HCT116 (cell line): Measurements from ENCODE around the gene C16orf95. TPM values are rescaled to one million over a fixed set of nuclear protein-coding genes. Genes with fewer than 3 reads are reported as not detected.
"Not testable (repeated sequence)": the region's sequence is repeated elsewhere in the genome, so short reads cannot be mapped to it uniquely, and the experiment has no call there.

Experiments used
- ATAC-seq: fragments of 200-7000 bp; cut with Tn5 transposase; 2 replicates; pipeline ENCODE4 v1.9.1; 2020; ENCODE audit warnings: mild to moderate bottlenecking, moderate library complexity
- BruUV-seq: library from RNA; stranded (reverse); fragments of 400-500 nt; replicated peaks from 2 replicates; lab custom pipeline; 2021; lab: Mats Ljungman, UMichigan
- CTCF ChIA-PET: fragments of 300-600 bp; sonication (Branson Sonifier 250); formaldehyde crosslinking; loops from one replicate; lab custom pipeline; 2021; ENCODE audit warnings: antibody characterized with exemption; lab: Charles Lee
- POLR2A ChIA-PET: fragments of 300-600, 350-600 bp; sonication (Branson Sonifier 250); formaldehyde crosslinking; loops from one replicate; lab custom pipeline; 2021; ENCODE audit warnings: antibody characterized with exemption; lab: Charles Lee
- RAD21 ChIA-PET, 2 experiments: fragments of 300-600 bp; sonication (Branson Sonifier 250); formaldehyde crosslinking; loops; one replicate each; lab custom pipeline; 2023; ENCODE audit warnings: low total read pairs in 2 of 2; ENCODE audit not compliant: uncharacterized antibody in 2 of 2, unreplicated experiment in 2 of 2, low non-redundant PET in 1 of 2; lab: Charles Lee
- DNase-seq: peaks from one replicate; pipeline ENCODE4 v3.0.0-alpha.2; 2010; ENCODE audit warnings: low read depth, low spot score
- H2AFZ ChIP-seq: fragments of 200-600 bp; shearing (Covaris generic), sonication (generic); 2 replicates; pipeline ENCODE4 v1.6.1; 2017; ENCODE audit warnings: low read depth, mixed run types, mixed read lengths, antibody characterized with exemption, low read length; ENCODE audit not compliant: poor library complexity, severe bottlenecking
- H3K27ac ChIP-seq: 2 replicates; pipeline ENCODE4 v1.5.1; 2012; ENCODE audit warnings: low read depth, low read length
- H3K27me3 ChIP-seq: fragments of 200-600 bp; sonication (generic); 2 replicates; pipeline ENCODE4 v1.6.1; 2016; ENCODE audit warnings: mixed run types, low read length, mixed read lengths; ENCODE audit not compliant: insufficient read depth
- H3K36me3 ChIP-seq, 2 experiments: fragments of 200-500 bp in 1 of 2; fragments of 200-600 bp in 1 of 2; sonication (Bioruptor generic) in 1 of 2; sonication (generic) in 1 of 2; 2 replicates each; pipeline versions ENCODE4 v1.5.1 to v1.6.1; 2014 to 2016; ENCODE audit warnings: low read length in 2 of 2, inconsistent platforms in 1 of 2, mixed read lengths in 1 of 2, mixed run types in 1 of 2; ENCODE audit not compliant: insufficient read depth in 2 of 2, control insufficient read depth in 1 of 2
- H3K4me1 ChIP-seq, 2 experiments: fragments of 200-600 bp in 1 of 2; sonication (generic) in 1 of 2; 2 replicates each; pipeline versions ENCODE4 v1.5.1 to v1.6.1; 2012 to 2017; ENCODE audit warnings: low read length in 2 of 2, inconsistent platforms in 1 of 2, mild to moderate bottlenecking in 1 of 2, mixed read lengths in 1 of 2, mixed run types in 1 of 2, moderate library complexity in 1 of 2; ENCODE audit not compliant: insufficient read depth in 2 of 2, control insufficient read depth in 1 of 2
- H3K4me2 ChIP-seq: fragments of 200-600 bp; sonication (generic); 2 replicates; pipeline ENCODE4 v1.6.1; 2017; ENCODE audit warnings: mixed run types, low read length, mixed read lengths
- H3K4me3 ChIP-seq, 2 experiments: fragments of 200-600 bp in 1 of 2; sonication (generic) in 1 of 2; replicated peaks in 1 of 2; 2 replicates each; pipeline ENCODE4 v1.5.1; 2011 to 2016; ENCODE audit warnings: low read length in 2 of 2, control low read depth in 1 of 2, low read depth in 1 of 2, mild to moderate bottlenecking in 1 of 2, mixed read lengths in 1 of 2, mixed run types in 1 of 2
- H3K79me2 ChIP-seq: fragments of 200-600 bp; sonication (generic); 2 replicates; pipeline ENCODE4 v1.6.1; 2017; ENCODE audit warnings: mild to moderate bottlenecking, mixed run types, low read length, moderate library complexity, mixed read lengths; ENCODE audit not compliant: insufficient read depth
- H3K9ac ChIP-seq: fragments of 200-600 bp; sonication (generic); 2 replicates; pipeline ENCODE4 v1.6.1; 2016; ENCODE audit warnings: low read length, mixed read lengths
- H3K9me2 ChIP-seq: fragments of 200-600 bp; sonication (generic), shearing (Covaris generic); 2 replicates; pipeline ENCODE4 v1.6.1; 2017; ENCODE audit warnings: mixed run types, mild to moderate bottlenecking, moderate library complexity; ENCODE audit not compliant: insufficient read depth
- H3K9me3 ChIP-seq, 2 experiments: fragments of 200-500 bp in 1 of 2; fragments of 200-600 bp in 1 of 2; sonication (Bioruptor generic) in 1 of 2; sonication (generic) in 1 of 2; 2 replicates each; pipeline ENCODE4 v1.6.1; 2014 to 2017; ENCODE audit warnings: low read length in 2 of 2, mixed read lengths in 2 of 2, inconsistent platforms in 1 of 2, low read depth in 1 of 2, mild to moderate bottlenecking in 1 of 2, mixed run types in 1 of 2, moderate library complexity in 1 of 2; ENCODE audit not compliant: control insufficient read depth in 1 of 2, insufficient read depth in 1 of 2
- H4K20me1 ChIP-seq: fragments of 200-600 bp; sonication (generic), shearing (Covaris generic); 2 replicates; pipeline ENCODE4 v1.6.1; 2017; ENCODE audit warnings: mixed run types, mild to moderate bottlenecking, moderate library complexity; ENCODE audit not compliant: insufficient read depth
- CEBPB ChIP-seq: IDR thresholded peaks from 2 replicates; pipeline ENCODE4 v1.6.1; 2012; ENCODE audit warnings: low read depth
- EGR1 ChIP-seq: IDR thresholded peaks from 2 replicates; pipeline ENCODE4 v1.6.1; 2012; ENCODE audit warnings: low read depth
- ELF1 ChIP-seq: IDR thresholded peaks from 2 replicates; pipeline ENCODE4 v1.6.1; 2012; ENCODE audit warnings: low read depth, borderline replicate concordance
- EZH2 ChIP-seq: fragments of 200-600 bp; sonication (generic); IDR thresholded peaks from 2 replicates; pipeline ENCODE4 v1.6.1; 2017; ENCODE audit warnings: antibody characterized with exemption, mixed run types
- FOSL1 ChIP-seq: IDR thresholded peaks from 2 replicates; pipeline ENCODE4 v1.6.1; 2012; ENCODE audit warnings: low read depth
- JUND ChIP-seq: IDR thresholded peaks from 2 replicates; pipeline ENCODE4 v1.6.1; 2012
- MAX ChIP-seq: IDR thresholded peaks from 2 replicates; pipeline ENCODE4 v1.6.1; 2012
- POLR2AphosphoS5 ChIP-seq: IDR thresholded peaks from 2 replicates; pipeline ENCODE4 v1.6.1; 2011; ENCODE audit warnings: mild to moderate bottlenecking, low read depth, low read length, moderate library complexity
- RAD21 ChIP-seq: IDR thresholded peaks from 2 replicates; pipeline ENCODE4 v1.6.1; 2012; ENCODE audit warnings: low read depth, mild to moderate bottlenecking
- REST ChIP-seq: IDR thresholded peaks from 2 replicates; pipeline ENCODE4 v1.6.1; 2012; ENCODE audit warnings: low read depth
- SIN3A ChIP-seq: IDR thresholded peaks from 2 replicates; pipeline ENCODE4 v1.6.1; 2012; ENCODE audit warnings: low read depth
- SRF ChIP-seq: IDR thresholded peaks from 2 replicates; pipeline ENCODE4 v1.6.1; 2012; ENCODE audit warnings: low read depth
- TCF7L2 ChIP-seq: IDR thresholded peaks from 2 replicates; pipeline ENCODE4 v1.7.0; 2011; ENCODE audit warnings: borderline replicate concordance, inconsistent platforms; ENCODE audit not compliant: insufficient read depth, insufficient read length; ENCODE audit errors: extremely low read depth
- YY1 ChIP-seq: IDR thresholded peaks from 2 replicates; pipeline ENCODE4 v1.6.1; 2011; ENCODE audit warnings: low read length, low read depth, moderate library complexity, mild to moderate bottlenecking; ENCODE audit not compliant: insufficient replicate concordance; ENCODE audit errors: extremely low read depth
- ZBTB33 ChIP-seq: IDR thresholded peaks from 2 replicates; pipeline ENCODE4 v1.6.1; 2011; ENCODE audit warnings: mild to moderate bottlenecking, low read length, moderate library complexity; ENCODE audit not compliant: insufficient replicate concordance; ENCODE audit errors: extremely low read depth
- ZNF274 ChIP-seq: fragments of 200-500 bp; sonication (Bioruptor generic); IDR thresholded peaks from 2 replicates; pipeline ENCODE4 v1.6.1; 2014; ENCODE audit warnings: mild to moderate bottlenecking, low read depth, low read length, inconsistent platforms
- intact Hi-C: fragments of 100-400 bp; cut with micrococcal nuclease; formaldehyde crosslinking; loops from 2 replicates; pipeline ENCODE4 v1.10.0; 2022
- total RNA-seq: library from RNA; stranded (reverse); gene quantifications from one replicate; pipeline ENCODE4 v1.2.1, GENCODE V29; 2021; ENCODE audit not compliant: unreplicated experiment

C16orf95 gene
- total RNA-seq, 1 experiment from 2014 or later, result 12.2 TPM

- intact Hi-C loops, result no loop called here
- Histone ChIP-seq H3K4me3 (no peak overlapping the region), H3K9me3 (no peaks in the 10 kb centered on the region), H3K79me2 (peaks cover 20% of the 10 kb centered on the region; the same call in 1 of the 2 replicates), H2AFZ (no peak overlapping the region), H3K36me3 (peaks cover 14 to 35% of the 10 kb centered on the region in 2 experiments; a peak in 3 of 4 replicates), H3K9ac (no peak overlapping the region), H4K20me1 (no peaks in the 10 kb centered on the region), H3K27ac (no peak overlapping the region), H3K27me3 (no peaks in the 10 kb centered on the region), H3K4me1 (no peaks in the 10 kb centered on the region; a peak in 1 of 4 replicates), H3K4me2 (no peak overlapping the region), H3K9me2 (no peaks in the 10 kb centered on the region)
- RAD21 ChIA-PET, result no interaction called here
- TF ChIP-seq REST (no peak), ZNF274 (no peak), SIN3A (no peak), EGR1 (no peak), TCF7L2 (no peak), RAD21 (no peak), MAX (no peak), ELF1 (no peak), ZBTB33 (no peak), FOSL1 (no peak), POLR2AphosphoS5 (no peak), SRF (no peak), JUND (no peak), EZH2 (no peak), CEBPB (no peak), YY1 (no peak)
- BruUV-seq, result no TSS peak
- no peak for ATAC-seq
- DNase-seq, result no peak
- POLR2A ChIA-PET, result no interaction called here
- CTCF ChIA-PET, result no interaction called here
Observed at GRCh38 chr16:87340198-87340597, 23.0 kb upstream of the C16orf95 start.

- H2AFZ ChIP-seq, DNase-seq, intact Hi-C loops, POLR2A ChIA-PET, H3K9ac ChIP-seq, H3K4me2 ChIP-seq, BruUV-seq, ATAC-seq, H3K4me1 ChIP-seq, CTCF ChIA-PET, H3K27ac ChIP-seq, H4K20me1 ChIP-seq, H3K4me3 ChIP-seq, H3K27me3 ChIP-seq, RAD21 ChIA-PET, H3K9me3 ChIP-seq, H3K9me2 ChIP-seq: not testable (repeated sequence)
- Histone ChIP-seq H3K36me3 (peaks cover 14 to 35% of the 10 kb centered on the region in 2 experiments; a peak in 3 of 4 replicates), H3K79me2 (peaks cover 20% of the 10 kb centered on the region; the same call in 1 of the 2 replicates)
Observed at GRCh38 chr16:87339724-87340105, 22.5 kb upstream of the C16orf95 start.
